SJCRH30 (cell line): ENCODE results near the gene PRODH2. TPM values are rescaled to one million over a fixed set of nuclear protein-coding genes. Genes with fewer than 3 reads are reported as not detected.
A peak's percentile ranks its signal among the peaks of the same experiment; 100 is the strongest.

Experiments used
- DNase-seq, 2 experiments: peaks; one replicate each; pipeline ENCODE4 v3.0.0-alpha.2; 2015 to 2020
- H3K27ac ChIP-seq: fragments of 250-450 bp; sonication (Bioruptor Pico); 2 replicates; pipeline ENCODE4 v1.5.1; 2020; ENCODE audit warnings: mild to moderate bottlenecking, moderate library complexity
- H3K27me3 ChIP-seq: fragments of 250-450 bp; sonication (Bioruptor Pico); 2 replicates; pipeline ENCODE4 v1.5.1; 2020; ENCODE audit warnings: mild to moderate bottlenecking, moderate library complexity
- H3K36me3 ChIP-seq: fragments of 250-450 bp; sonication (Bioruptor Pico); 2 replicates; pipeline ENCODE4 v1.5.1; 2020; ENCODE audit warnings: mild to moderate bottlenecking, moderate library complexity
- H3K4me1 ChIP-seq: fragments of 250-450 bp; sonication (Bioruptor Pico); 2 replicates; pipeline ENCODE4 v1.5.1; 2020; ENCODE audit warnings: mild to moderate bottlenecking, moderate library complexity
- H3K4me3 ChIP-seq: fragments of 250-450 bp; sonication (Bioruptor Pico); 2 replicates; pipeline ENCODE4 v1.5.1; 2020; ENCODE audit warnings: mild to moderate bottlenecking, moderate library complexity
- H3K9me3 ChIP-seq: fragments of 250-450 bp; sonication (Bioruptor Pico); replicated peaks from 2 replicates; pipeline ENCODE4 v1.5.1; 2020; ENCODE audit warnings: mild to moderate bottlenecking, moderate library complexity
- total RNA-seq: library from RNA; depleted of rRNA; stranded (reverse); fragments of >200 nt; shearing (Covaris generic); gene quantifications from 2 replicates; pipeline ENCODE4 v1.2.3, GENCODE V29; 2014

The PRODH2 gene
- total RNA-seq, 1 experiment from 2014 or later: not detected

DNA sequence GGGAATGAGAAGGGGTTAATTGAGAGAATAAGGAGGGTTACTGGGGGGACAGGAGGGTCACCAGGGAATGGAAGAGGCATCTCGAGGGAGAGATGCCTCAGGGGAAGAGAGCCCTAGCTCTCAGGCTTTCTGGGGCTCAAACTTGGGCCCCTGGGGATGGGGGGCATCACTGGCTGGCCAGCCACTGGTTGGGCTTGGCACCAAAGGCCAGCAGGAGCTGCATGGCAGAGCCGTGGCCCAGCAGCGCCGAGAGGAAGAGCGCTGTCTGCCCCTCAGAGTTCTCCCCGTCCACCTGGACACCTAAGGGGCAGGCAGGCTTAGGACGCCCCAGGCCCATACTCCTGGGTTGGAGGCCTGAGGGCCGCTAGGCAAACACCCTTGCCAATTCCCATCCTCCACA is 19.8 kb downstream of the PRODH2 start:
- H3K36me3 ChIP-seq: no peaks in the 10 kb centered on the region
- H3K4me1 ChIP-seq: no peaks in the 10 kb centered on the region
- no peaks in the 10 kb centered on the region for H3K9me3 ChIP-seq
- no peak overlapping the region for H3K27ac ChIP-seq
- DNase-seq: no peak
- H3K4me3 ChIP-seq: no peak overlapping the region
- H3K27me3 ChIP-seq: no peaks in the 10 kb centered on the region

DNA sequence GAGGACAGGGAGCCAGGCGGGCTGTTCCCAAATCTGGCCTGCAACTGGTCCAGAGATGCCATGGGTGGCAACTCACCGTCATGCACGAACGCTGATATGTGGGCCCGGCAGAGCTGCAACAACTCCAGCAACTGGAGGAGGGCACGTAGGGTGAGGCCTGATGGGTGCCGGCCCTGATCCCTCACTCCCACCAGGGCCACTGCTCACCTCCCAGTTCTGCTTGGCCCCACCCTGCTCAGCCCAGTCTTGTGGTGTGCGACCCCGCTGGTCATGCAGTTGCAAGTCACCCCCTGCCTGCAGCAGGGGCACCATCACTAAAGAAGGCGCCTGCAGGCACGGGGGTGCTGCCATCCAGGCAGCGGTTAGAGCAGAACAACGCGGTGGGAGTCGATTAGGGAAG is 20.3 kb downstream of the PRODH2 start:
- Histone ChIP-seq H3K27me3 (no peaks in the 10 kb centered on the region), H3K4me3 (no peak overlapping the region), H3K27ac (no peak overlapping the region), H3K9me3 (no peaks in the 10 kb centered on the region), H3K36me3 (no peaks in the 10 kb centered on the region), H3K4me1 (no peaks in the 10 kb centered on the region)
- no peak for DNase-seq

DNA sequence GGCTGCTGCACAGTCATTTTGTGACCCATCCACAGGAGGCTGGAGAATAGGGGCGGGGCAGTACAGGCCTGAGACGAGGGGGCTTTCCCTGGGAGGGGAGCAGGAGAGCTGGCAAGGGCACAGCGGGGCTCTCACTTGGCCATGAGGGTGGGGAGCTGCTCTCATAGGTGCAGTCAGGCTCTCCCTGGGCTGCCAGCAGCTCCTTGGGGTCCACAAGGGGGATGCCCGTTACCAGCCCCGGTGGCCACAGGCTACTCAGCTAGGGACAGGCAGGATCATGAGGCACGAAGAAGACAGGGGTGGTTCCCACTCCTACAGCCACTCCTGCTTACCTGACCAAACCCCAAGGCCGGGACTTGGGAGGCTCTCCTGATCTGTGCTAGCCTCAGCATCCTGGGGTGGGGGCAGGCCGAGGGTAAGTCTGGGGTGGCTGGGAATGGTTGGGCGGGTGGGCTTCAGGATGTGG is 20.8 kb downstream of the PRODH2 start:
- no peaks in the 10 kb centered on the region for H3K36me3 ChIP-seq
- no peak for DNase-seq
- H3K27ac ChIP-seq: no peak overlapping the region
- no peaks in the 10 kb centered on the region for H3K4me1 ChIP-seq
- no peaks in the 10 kb centered on the region for H3K27me3 ChIP-seq
- H3K4me3 ChIP-seq: no peak overlapping the region
- no peaks in the 10 kb centered on the region for H3K9me3 ChIP-seq

DNA sequence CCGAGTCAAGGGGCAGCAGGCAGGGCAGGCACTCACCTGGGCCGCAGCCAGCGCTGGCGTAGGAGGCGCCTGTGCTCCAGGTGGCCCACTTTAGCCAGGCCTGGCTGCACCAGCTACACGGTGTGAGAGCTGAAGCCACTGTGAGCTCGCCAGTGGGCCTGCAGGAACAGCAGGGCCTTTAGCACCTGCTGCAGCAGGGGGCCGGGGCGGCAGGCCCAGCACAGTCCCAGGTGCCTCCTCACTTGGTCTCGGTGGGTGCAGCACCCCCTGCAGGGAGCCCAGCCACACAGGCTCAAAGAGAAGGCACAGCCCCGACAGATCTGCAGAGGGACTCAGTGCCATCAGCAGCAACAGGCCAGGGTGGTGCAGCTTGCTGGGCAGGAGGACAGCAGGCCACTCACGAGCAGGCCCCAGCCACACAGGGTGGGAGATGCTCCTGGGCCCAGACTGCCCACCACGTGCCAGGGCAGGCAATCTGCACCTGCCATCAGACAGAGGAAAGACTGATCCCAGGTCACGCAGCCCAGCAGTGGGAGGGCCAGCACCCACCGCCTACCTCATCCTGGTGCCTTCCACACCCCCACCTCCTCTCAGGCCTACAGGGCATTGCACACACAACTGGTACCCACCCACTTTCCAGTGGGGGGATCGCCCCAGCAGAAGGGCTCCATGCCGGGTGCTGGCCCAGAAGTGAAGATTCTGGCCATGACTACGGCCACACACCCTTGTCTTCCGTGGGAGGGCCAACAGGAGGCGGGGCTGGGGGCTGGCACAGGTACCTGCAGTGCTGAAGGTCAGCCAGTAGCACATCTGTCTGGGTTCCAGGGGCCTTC is 21.4 kb downstream of the PRODH2 start:
- H3K9me3 ChIP-seq: no peaks in the 10 kb centered on the region

DNA sequence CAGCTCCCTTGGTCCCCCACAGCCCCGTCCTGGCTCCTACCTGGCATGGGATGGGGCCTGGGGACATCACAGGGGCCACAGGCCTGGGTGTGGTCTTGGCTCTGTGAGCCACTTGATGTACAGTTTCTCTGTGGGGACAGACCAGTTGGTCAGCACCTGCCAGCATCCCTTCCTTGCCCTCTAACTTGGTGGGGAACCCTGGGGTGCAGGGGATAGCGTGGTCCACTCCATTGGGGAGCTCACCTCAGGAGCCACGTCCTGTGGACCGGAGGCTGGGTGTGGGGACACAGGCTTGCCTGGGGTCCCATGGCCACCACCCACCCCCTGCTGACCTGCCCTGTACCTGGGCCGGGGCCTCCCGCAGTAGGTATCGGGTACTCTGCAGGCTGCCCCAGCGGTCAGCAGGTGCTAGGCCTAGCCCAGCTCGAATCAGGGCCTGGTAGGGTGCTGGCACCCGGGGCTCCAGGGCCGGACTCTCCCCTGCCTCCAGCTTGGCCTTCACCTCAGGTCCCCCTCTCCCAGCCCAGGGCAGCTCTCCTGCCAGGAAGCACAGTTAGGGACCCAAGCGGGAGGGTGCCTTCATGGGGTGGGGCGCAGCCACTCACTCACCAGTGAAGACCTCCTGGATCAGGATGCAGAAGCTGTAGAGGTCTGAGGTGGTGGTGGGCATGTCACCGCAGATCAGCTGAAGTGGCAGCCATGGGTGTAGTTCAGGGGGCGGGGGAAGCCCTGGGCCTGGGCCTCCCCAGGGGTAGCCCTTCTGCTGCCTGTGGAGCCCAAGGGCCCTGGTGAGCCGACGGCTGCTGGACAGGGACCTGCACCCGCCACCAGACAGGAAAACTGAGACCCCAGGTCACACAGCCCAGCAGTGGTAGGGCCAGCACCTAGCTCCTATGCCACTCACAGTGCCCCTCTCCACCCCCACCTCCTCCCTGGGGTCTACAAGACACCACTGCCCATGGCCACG is 22.4 kb downstream of the PRODH2 start:
- DNase-seq: no peak
- Histone ChIP-seq H3K9me3 (no peaks in the 10 kb centered on the region), H3K27me3 (no peaks in the 10 kb centered on the region), H3K4me3 (no peak overlapping the region), H3K27ac (no peak overlapping the region), H3K36me3 (no peaks in the 10 kb centered on the region; the same call in 1 of the 2 replicates), H3K4me1 (no peaks in the 10 kb centered on the region)

More for the DNA sequence above, 21.4 kb downstream of the PRODH2 start:
- Histone ChIP-seq H3K27me3 (no peaks in the 10 kb centered on the region), H3K27ac (no peak overlapping the region), H3K36me3 (no peaks in the 10 kb centered on the region), H3K4me3 (no peak overlapping the region), H3K4me1 (no peaks in the 10 kb centered on the region)
- DNase-seq: peak in 1 of 2 experiments; percentile 38

DNA sequence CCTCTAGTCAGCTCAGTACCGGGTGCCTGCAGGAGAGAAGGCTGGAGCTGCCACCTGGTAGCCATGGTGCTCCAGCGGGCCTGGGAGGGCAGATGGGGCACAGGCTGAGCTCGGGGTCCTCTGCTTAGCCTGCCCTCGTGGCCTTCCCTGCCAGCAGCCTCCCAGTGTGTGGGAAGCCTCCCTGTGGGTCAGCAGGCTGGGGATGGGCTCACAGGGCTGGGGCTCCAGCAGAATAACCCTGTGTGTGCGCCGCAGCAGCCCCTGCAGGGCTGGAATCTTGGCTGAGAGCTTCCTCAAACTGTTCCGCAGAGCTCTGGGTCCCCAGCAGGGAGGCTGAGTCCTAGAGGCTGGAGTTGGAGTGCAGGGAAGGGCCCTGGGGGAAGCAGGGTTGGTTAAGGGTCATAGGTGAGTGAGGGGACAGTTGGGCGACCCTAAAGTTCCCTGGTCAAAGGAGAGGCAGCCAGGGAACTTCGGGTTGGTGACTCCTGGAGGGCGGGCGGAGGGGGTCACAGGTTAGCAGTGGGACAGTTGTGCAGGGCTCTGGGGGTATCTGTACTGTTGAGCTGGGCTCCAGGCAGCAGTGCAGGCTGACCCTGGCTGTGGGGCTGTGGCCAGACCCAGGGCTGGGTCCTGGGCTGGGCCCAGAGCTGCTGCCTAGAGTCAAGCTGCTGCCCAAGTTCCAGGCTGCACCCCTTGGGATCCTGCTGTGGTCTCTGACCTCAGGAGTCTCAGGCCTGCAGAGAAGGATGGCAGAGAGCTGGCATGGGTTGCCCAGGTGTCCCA is 23.3 kb downstream of the PRODH2 start:
- H3K4me3 ChIP-seq: no peak overlapping the region
- no peak for DNase-seq

DNA sequence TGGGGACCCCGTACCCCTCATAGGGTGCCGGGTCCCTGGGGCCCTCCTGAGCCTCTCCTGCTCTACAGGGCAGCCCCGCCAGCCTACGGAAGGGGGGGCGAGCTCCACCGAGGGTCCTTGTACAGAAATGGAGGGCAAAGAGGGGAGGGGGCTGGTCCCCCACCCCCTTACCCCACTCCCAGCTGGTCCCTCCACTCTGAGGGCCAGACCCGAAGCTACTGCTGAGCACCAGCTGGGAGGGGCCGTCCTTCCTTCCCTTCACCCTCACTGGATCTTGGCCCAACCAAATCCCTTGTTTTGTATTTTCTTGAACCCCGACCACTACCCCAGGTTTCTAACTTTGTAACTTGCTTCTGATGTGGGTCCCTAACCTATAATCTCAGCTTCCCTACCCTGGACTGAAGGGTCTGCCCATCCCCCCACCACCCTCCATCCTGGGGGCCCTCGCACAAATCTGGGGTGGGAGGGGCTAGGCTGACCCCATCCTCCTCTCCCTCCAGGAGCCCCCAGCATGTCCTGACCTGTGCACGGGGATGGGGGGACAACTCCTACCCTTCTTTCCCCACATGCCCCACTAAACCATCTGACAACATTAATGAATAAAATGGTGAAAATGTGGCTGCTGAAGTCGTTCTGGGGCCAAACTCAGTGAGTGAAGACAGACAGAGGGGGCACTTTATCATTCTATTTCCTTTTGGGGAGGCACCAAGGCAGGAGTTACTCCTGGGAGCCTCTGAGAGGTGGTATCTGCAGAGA is 24.3 kb downstream of the PRODH2 start:
- Histone ChIP-seq H3K4me3 (no peak overlapping the region), H3K27ac (no peak overlapping the region), H3K36me3 (no peaks in the 10 kb centered on the region; the same call in 1 of the 2 replicates), H3K9me3 (no peaks in the 10 kb centered on the region), H3K27me3 (no peaks in the 10 kb centered on the region), H3K4me1 (no peaks in the 10 kb centered on the region)
- no peak for DNase-seq

More for the DNA sequence above, 23.3 kb downstream of the PRODH2 start:
- Histone ChIP-seq H3K36me3 (no peaks in the 10 kb centered on the region; the same call in 1 of the 2 replicates), H3K27me3 (no peaks in the 10 kb centered on the region), H3K9me3 (no peaks in the 10 kb centered on the region), H3K4me1 (no peaks in the 10 kb centered on the region), H3K27ac (no peak overlapping the region)

DNA sequence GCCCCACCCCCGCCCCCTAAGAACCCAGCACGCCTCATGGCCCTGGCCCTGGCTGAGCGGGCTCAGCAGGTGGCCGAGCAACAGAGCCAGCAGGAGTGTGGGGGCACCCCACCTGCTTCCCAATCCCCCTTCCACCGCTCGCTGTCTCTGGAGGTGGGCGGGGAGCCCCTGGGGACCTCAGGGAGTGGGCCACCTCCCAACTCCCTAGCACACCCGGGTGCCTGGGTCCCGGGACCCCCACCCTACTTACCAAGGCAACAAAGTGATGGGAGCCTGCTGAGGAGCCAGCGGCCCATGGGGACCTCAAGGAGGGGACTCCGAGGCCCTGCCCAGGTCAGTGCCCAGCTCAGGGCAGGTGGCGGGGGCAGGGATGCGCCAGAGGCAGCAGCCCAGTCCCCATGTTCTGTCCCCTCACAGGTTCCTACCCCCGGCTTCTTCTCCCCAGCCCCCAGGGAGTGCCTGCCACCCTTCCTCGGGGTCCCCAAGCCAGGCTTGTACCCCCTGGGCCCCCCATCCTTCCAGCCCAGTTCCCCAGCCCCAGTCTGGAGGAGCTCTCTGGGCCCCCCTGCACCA is 25.3 kb downstream of the PRODH2 start:
- Histone ChIP-seq H3K9me3 (no peaks in the 10 kb centered on the region), H3K4me3 (no peak overlapping the region), H3K36me3 (no peaks in the 10 kb centered on the region; the same call in 1 of the 2 replicates), H3K27ac (no peak overlapping the region), H3K27me3 (no peaks in the 10 kb centered on the region), H3K4me1 (no peaks in the 10 kb centered on the region)
- DNase-seq: no peak

DNA sequence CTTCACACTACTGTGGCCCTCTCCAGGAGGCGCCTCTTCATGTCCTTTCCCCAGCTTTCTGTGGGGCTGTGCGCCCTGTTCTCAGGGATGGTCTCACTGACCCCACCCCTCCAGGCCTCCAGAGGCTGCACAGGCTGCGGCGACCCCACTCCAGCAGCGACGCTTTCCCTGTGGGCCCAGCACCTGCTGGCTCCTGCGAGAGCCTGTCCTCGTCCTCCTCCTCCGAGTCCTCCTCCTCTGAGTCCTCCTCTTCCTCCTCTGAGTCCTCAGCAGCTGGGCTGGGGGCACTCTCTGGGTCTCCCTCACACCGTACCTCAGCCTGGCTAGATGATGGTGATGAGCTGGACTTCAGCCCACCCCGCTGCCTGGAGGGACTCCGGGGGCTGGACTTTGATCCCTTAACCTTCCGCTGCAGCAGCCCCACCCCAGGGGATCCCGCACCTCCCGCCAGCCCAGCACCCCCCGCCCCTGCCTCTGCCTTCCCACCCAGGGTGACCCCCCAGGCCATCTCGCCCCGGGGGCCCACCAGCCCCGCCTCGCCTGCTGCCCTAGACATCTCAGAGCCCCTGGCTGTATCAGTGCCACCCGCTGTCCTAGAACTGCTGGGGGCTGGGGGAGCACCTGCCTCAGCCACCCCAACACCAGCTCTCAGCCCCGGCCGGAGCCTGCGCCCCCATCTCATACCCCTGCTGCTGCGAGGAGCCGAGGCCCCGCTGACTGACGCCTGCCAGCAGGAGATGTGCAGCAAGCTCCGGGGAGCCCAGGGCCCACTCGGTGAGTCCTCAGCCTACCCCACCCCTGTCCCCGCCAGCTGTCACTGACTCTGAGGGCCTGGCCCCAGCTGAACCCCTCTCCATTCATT is 26.1 kb downstream of the PRODH2 start:
- Histone ChIP-seq H3K9me3 (no peaks in the 10 kb centered on the region), H3K36me3 (no peaks in the 10 kb centered on the region; the same call in 1 of the 2 replicates), H3K27me3 (no peaks in the 10 kb centered on the region; the same call in 1 of the 2 replicates), H3K27ac (no peak overlapping the region), H3K4me1 (no peaks in the 10 kb centered on the region), H3K4me3 (no peak overlapping the region)
- DNase-seq: no peak

DNA sequence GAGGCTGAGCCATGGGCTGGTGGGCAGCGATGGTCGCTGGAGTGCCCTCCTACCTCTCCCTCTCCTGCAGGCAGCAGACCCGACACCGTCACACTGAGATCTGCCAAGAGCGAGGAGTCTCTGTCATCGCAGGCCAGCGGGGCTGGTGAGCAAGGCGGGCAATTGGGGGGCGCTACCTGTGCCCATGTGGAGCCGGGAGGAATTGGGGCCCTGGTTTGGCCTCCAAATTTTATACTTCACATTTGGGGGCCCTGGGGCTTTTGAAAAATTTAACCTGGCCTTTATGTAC is 27.4 kb downstream of the PRODH2 start:
- Histone ChIP-seq H3K27ac (no peak overlapping the region), H3K9me3 (no peaks in the 10 kb centered on the region), H3K4me1 (no peaks in the 10 kb centered on the region), H3K4me3 (no peak overlapping the region), H3K36me3 (no peaks in the 10 kb centered on the region; the same call in 1 of the 2 replicates), H3K27me3 (no peaks in the 10 kb centered on the region; the same call in 1 of the 2 replicates)
- no peak for DNase-seq

DNA sequence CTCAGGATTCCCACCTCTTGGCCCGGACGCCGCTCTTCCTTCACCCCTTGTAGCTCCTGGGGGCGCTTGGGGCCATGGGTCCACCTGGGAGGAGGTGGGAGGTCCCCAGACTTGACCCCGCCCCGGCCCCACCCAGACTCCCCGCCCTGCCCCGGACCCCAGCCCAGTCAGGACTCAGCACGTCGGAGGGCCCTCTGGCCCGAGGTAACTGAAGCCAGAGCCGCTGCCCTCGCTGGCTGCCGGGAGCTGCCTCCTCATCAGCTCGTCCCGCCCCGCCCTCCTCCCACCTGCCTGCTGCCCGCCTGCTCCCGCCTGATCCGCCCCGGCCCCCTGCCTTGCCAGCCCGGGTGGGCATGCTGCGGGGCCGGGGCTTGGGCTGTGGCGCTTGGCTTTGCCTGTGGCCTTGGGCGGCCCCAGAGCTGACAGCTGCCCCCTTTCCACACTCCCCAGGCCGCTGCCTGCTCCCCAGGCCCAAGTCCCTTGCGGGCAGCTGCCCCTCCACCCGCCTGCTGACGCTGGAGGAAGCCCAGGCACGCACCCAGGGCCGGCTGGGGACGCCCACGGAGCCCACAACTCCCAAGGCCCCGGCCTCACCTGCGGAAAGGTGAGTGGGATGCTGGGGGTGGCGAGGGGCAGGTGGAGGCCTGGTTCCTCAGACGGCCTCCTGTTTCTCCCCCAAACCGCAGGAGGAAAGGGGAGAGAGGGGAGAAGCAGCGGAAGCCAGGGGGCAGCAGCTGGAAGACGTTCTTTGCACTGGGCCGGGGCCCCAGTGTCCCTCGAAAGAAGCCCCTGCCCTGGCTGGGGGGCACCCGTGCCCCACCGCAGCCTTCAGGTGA is 27.9 kb downstream of the PRODH2 start:
- no peak for DNase-seq
- H3K27me3 ChIP-seq: no peaks in the 10 kb centered on the region; the same call in 1 of the 2 replicates
- no peaks in the 10 kb centered on the region for H3K9me3 ChIP-seq
- no peak overlapping the region for H3K4me3 ChIP-seq
- no peaks in the 10 kb centered on the region; the same call in 1 of the 2 replicates for H3K36me3 ChIP-seq
- no peak overlapping the region for H3K27ac ChIP-seq
- H3K4me1 ChIP-seq: no peaks in the 10 kb centered on the region
